HUDEP-2 (cell line): ENCODE results near the gene MCEMP1.
A peak's percentile ranks its signal among the peaks of the same experiment; 100 is the strongest.

Experiments
- DNase-seq, 76 experiments: peaks; one replicate each; lab custom pipeline; 2025; ENCODE audit not compliant: unreplicated experiment in 76 of 76; lab: John Stamatoyannopoulos, UW

The MCEMP1 gene

GRCh38 chr19:7676854-7677253 is at the start of gene MCEMP1:
MCEMP1 (plus strand) TSS chr19:7677090; CDS start chr19:7677121, 31 bp downstream.
- DNase-seq, result no peak

- no peak for DNase-seq
Observed at GRCh38 chr19:7627166-7627565, 49.7 kb upstream of the MCEMP1 start.

- no peak for DNase-seq
Observed at GRCh38 chr19:7628589-7629311, 48.1 kb upstream of the MCEMP1 start.

- peak; percentile 77 to 100 (median 98) for DNase-seq
Observed at GRCh38 chr19:7629347-7630054, 47.4 kb upstream of the MCEMP1 start, which contains the start of the genes PET100 and XAB2. PET100 (plus strand) TSS chr19:7629793; CDS start chr19:7629834, 41 bp downstream. XAB2 (minus strand) TSS chr19:7629545; CDS start chr19:7629527, 18 bp downstream.

- no peak for DNase-seq
Observed at GRCh38 chr19:7631577-7631976, 45.3 kb upstream of the MCEMP1 start.

- DNase-seq, result no peak
Observed at GRCh38 chr19:7632340-7633203, 44.3 kb upstream of the MCEMP1 start.

- DNase-seq, result no peak
Observed at GRCh38 chr19:7633698-7634097, 43.2 kb upstream of the MCEMP1 start, which contains the start of gene PCP2. PCP2 (minus strand) TSS chr19:7633719; CDS start chr19:7633457, 262 bp downstream.

- DNase-seq, result no peak
Observed at GRCh38 chr19:7635670-7636069, 41.2 kb upstream of the MCEMP1 start.

GRCh38 chr19:7636317-7636690 is 40.6 kb upstream of the MCEMP1 start:
- DNase-seq, result no peak

- peak in 71 of 76 experiments; percentile 21 to 89 (median 75) for DNase-seq
Observed at GRCh38 chr19:7636691-7637373, 40.1 kb upstream of the MCEMP1 start, which contains the start of gene STXBP2. STXBP2 (plus strand) TSS chr19:7637110; CDS start chr19:7637150, 40 bp downstream.

- peak in 37 of 76 experiments; percentile 9 to 88 (median 36) for DNase-seq
Observed at GRCh38 chr19:7637374-7638256, 39.3 kb upstream of the MCEMP1 start.

GRCh38 chr19:7638802-7639465 is 38.0 kb upstream of the MCEMP1 start:
- DNase-seq, result no peak

- DNase-seq, result no peak
Observed at GRCh38 chr19:7639863-7640348, 37.0 kb upstream of the MCEMP1 start.

- no peak for DNase-seq
Observed at GRCh38 chr19:7640803-7641202, 36.1 kb upstream of the MCEMP1 start.

GRCh38 chr19:7641290-7642276 is 35.3 kb upstream of the MCEMP1 start:
- peak in 3 of 76 experiments; percentile 15 to 39 (median 17) for DNase-seq

- DNase-seq, result no peak
Observed at GRCh38 chr19:7642295-7643030, 34.4 kb upstream of the MCEMP1 start.

- DNase-seq, result no peak
Observed at GRCh38 chr19:7643031-7643415, 33.9 kb upstream of the MCEMP1 start.
